AG04450 (cell line): ENCODE results near the gene BCOR. TPM values are rescaled to one million over a fixed set of nuclear protein-coding genes. Genes with fewer than 3 reads are reported as not detected.
A peak's percentile ranks its signal among the peaks of the same experiment; 100 is the strongest.

Experiments used
- CTCF ChIA-PET: fragments of 300-600, 350-600 bp; formaldehyde crosslinking; extraction: SDS; loops from one replicate; lab custom pipeline; 2022; ENCODE audit warnings: antibody characterized with exemption, inconsistent platforms; lab: Charles Lee
- POLR2A ChIA-PET: fragments of 350-600 bp; formaldehyde crosslinking; extraction: SDS; loops from one replicate; lab custom pipeline; 2021; ENCODE audit warnings: antibody characterized with exemption, inconsistent platforms; lab: Yijun Ruan, JAX
- DNase-seq: peaks from one replicate; pipeline ENCODE4 v3.0.0-alpha.2; 2011; ENCODE audit warnings: low read depth, low spot score
- H3K27ac ChIP-seq: one replicate; pipeline ENCODE4 v1.5.1; 2012; ENCODE audit warnings: low read depth, low read length, control low read depth
- H3K27me3 ChIP-seq: one replicate; pipeline ENCODE4 v1.6.0; 2012; ENCODE audit warnings: low read length; ENCODE audit not compliant: control insufficient read depth, insufficient read depth
- H3K4me3 ChIP-seq: 2 replicates; pipeline ENCODE4 v1.5.1; 2011; ENCODE audit warnings: mild to moderate bottlenecking, low read depth, low read length, control low read depth
- H3K9me3 ChIP-seq: 2 replicates; pipeline ENCODE4 v1.5.1; 2012; ENCODE audit warnings: low read length; ENCODE audit not compliant: control insufficient read depth, insufficient read depth
- CTCF ChIP-seq: IDR thresholded peaks from 2 replicates; pipeline ENCODE4 v1.5.1; 2011; ENCODE audit warnings: low read depth, low read length, control low read depth, inconsistent platforms
- polyA plus RNA-seq: library from polyadenylated mRNA; depleted of rRNA; stranded (reverse); fragments of >200 nt; gene quantifications from 2 replicates; pipeline ENCODE4 v1.2.3, GENCODE V29; 2011

Gene BCOR
- polyA plus RNA-seq, 1 experiment: 5.4 TPM

GRCh38 chrX:40100537-40101429 lies 3.0 kb upstream of the BCOR start:
- Histone ChIP-seq H3K27ac (no peak overlapping the region), H3K4me3 (no peak overlapping the region), H3K27me3 (no peaks in the 10 kb centered on the region), H3K9me3 (no peaks in the 10 kb centered on the region; the same call in 1 of the 2 replicates)
- TF ChIP-seq CTCF: no peak
- ChIA-PET CTCF (no interaction called here), POLR2A (no interaction called here)
- no peak for DNase-seq

- H3K27me3 ChIP-seq: no peaks in the 10 kb centered on the region
- POLR2A ChIA-PET: no interaction called here
- DNase-seq: no peak
- no peak for TF ChIP-seq CTCF
- H3K4me3 ChIP-seq: no peak overlapping the region
- no peaks in the 10 kb centered on the region; the same call in 1 of the 2 replicates for H3K9me3 ChIP-seq
- no peak overlapping the region for H3K27ac ChIP-seq
- CTCF ChIA-PET: no interaction called here
Observed at GRCh38 chrX:40100141-40100536, 2.4 kb upstream of the BCOR start.

- no peak for DNase-seq
- no peak for TF ChIP-seq CTCF
- peak overlapping the region; percentile 57 for H3K4me3 ChIP-seq
- no peak overlapping the region for H3K27ac ChIP-seq
- ChIA-PET POLR2A (no interaction called here), CTCF (interaction anchor here (0.6 kb wide), 1 partner anchor 10 kb away, joined by 3 read pairs; no protein-coding TSS in a partner anchor)
- no peaks in the 10 kb centered on the region for H3K27me3 ChIP-seq
- no peaks in the 10 kb centered on the region; the same call in 1 of the 2 replicates for H3K9me3 ChIP-seq
Observed at GRCh38 chrX:40099055-40099958, 1.5 kb upstream of the BCOR start.

GRCh38 chrX:40098264-40099054 lies 701 bp upstream of the BCOR start:
- Histone ChIP-seq H3K27ac (no peak overlapping the region), H3K27me3 (no peaks in the 10 kb centered on the region), H3K9me3 (no peaks in the 10 kb centered on the region; the same call in 1 of the 2 replicates), H3K4me3 (peak overlapping the region; percentile 57)
- no peak for DNase-seq
- ChIA-PET CTCF (interaction anchor here (0.6 kb wide), 1 partner anchor 9 kb away, joined by 3 read pairs; no protein-coding TSS in a partner anchor), POLR2A (interaction anchor here (0.7 to 0.9 kb wide), 2 partner anchors 85 to 201 kb away, joined by 3 read pairs; no protein-coding TSS in a partner anchor)
- no peak for TF ChIP-seq CTCF
